ENCODE results near the gene TLE6. TPM values are rescaled to one million over a fixed set of nuclear protein-coding genes. Genes with fewer than 3 reads are reported as not detected.
A peak's percentile ranks its signal among the peaks of the same experiment; 100 is the strongest.

Gene TLE6
- total and polyA plus RNA-seq, 2 of the 13 experiments (the other 11 are each of a cell fraction or from before 2014, with no cell fraction given), result 0.24 to 5.5 TPM

GRCh38 chr19:3035542-3036118 is 58.3 kb downstream of the TLE6 start (continued):
- TF ChIP-seq YY1 (IDR thresholded peaks at IDR 0.05; ENCODE audit: insufficient read depth, insufficient replicate concordance, low read depth, low read length) (peak; percentile 24), RFXAP (CRISPR knock-in tag; IDR thresholded peaks at IDR 0.05; ENCODE audit: borderline replicate concordance) (peak; percentile 98), GATAD1 (CRISPR knock-in tag; IDR thresholded peaks at IDR 0.05) (peak; percentile 27; the same call in 1 of the 2 replicates), POLR2AphosphoS5 (IDR thresholded peaks at IDR 0.05; ENCODE audit: low read depth, low read length) (peak; percentile 59), HOXA3 (CRISPR knock-in tag; IDR thresholded peaks at IDR 0.05) (0 out of 2 replicates have a peak, but pooled peaks have one; percentile 13), GATA4 (IDR thresholded peaks at IDR 0.05; ENCODE audit: borderline replicate concordance, low read depth) (peak; percentile 98), ZNF274 (CRISPR knock-in tag; IDR thresholded peaks at IDR 0.05) (no peak), DMAP1 (CRISPR knock-in tag; IDR thresholded peaks at IDR 0.05) (no peak), KMT2A (CRISPR knock-in tag; IDR thresholded peaks at IDR 0.05) (no peak), ZNF205 (CRISPR knock-in tag; IDR thresholded peaks at IDR 0.05) (no peak), SP140L (CRISPR knock-in tag; IDR thresholded peaks at IDR 0.05; ENCODE audit: borderline replicate concordance) (no peak), U2AF2 (IDR thresholded peaks at IDR 0.05; ENCODE audit: low read depth, low read length) (peak; percentile 94; the same call in 1 of the 2 replicates), KAT2B (IDR thresholded peaks at IDR 0.05; ENCODE audit: borderline replicate concordance, low read depth, low read length) (no peak), ZNF230 (CRISPR knock-in tag; IDR thresholded peaks at IDR 0.05) (0 out of 2 replicates have a peak, but pooled peaks have one; percentile 35), SP1 (IDR thresholded peaks at IDR 0.05) (no peak), SP1 (CRISPR knock-in tag; IDR thresholded peaks at IDR 0.05) (no peak), TBX3 (IDR thresholded peaks at IDR 0.05; ENCODE audit: borderline replicate concordance) (no peak), BCL3 (CRISPR knock-in tag; IDR thresholded peaks at IDR 0.05) (no peak), ZNF629 (CRISPR knock-in tag; conservative IDR thresholded peaks at IDR 0.05) (peak; percentile 95), CHD4 (IDR thresholded peaks at IDR 0.05; ENCODE audit: borderline replicate concordance, low read length) (peak; percentile 99; the same call in 1 of the 2 replicates), HNF1A (IDR thresholded peaks at IDR 0.05; ENCODE audit: low read depth) (0 out of 2 replicates have a peak, but pooled peaks have one; percentile 23), HNF1A (CRISPR knock-in tag; IDR thresholded peaks at IDR 0.05; ENCODE audit: borderline replicate concordance) (no peak), KDM5A (IDR thresholded peaks at IDR 0.05; ENCODE audit: borderline replicate concordance, low read length) (peak; percentile 81), MAZ (IDR thresholded peaks at IDR 0.05; ENCODE audit: borderline replicate concordance, low read depth, low read length) (peak; percentile 46; the same call in 1 of the 2 replicates), MAZ (CRISPR knock-in tag; IDR thresholded peaks at IDR 0.05; ENCODE audit: low read depth) (peak; percentile 49; the same call in 1 of the 2 replicates), ZNF12 (CRISPR knock-in tag; IDR thresholded peaks at IDR 0.05) (no peak), ZMYM3 (CRISPR knock-in tag; IDR thresholded peaks at IDR 0.05) (peak; percentile 9; the same call in 1 of the 2 replicates), ZNF569 (CRISPR knock-in tag; IDR thresholded peaks at IDR 0.05; ENCODE audit: borderline replicate concordance) (0 out of 2 replicates have a peak, but pooled peaks have one; percentile 56), ZFP36L2 (CRISPR knock-in tag; IDR thresholded peaks at IDR 0.05) (no peak)

Measured in HepG2 (cell line).